Stimulated activated CD4-positive, alpha-beta T cell treated with anti-CD3 and anti-CD28 coated beads, Interleukin-2, amount 100 ng/mL, for 4 hours (primary cell): ENCODE data around the gene ADGRB3.
"Not testable (repeated sequence)": the region's sequence is repeated elsewhere in the genome, so short reads cannot be mapped to it uniquely, and the experiment has no call there.

Experiments
- DNase-seq: peaks from one replicate; pipeline ENCODE4 v3.0.0-alpha.2; 2020; ENCODE audit warnings: low read depth

ADGRB3 gene

GRCh38 chr6:68649669-68650068 is 14.6 kb downstream of the ADGRB3 start:
- no peak for DNase-seq

GRCh38 chr6:68650142-68650541 is 15.1 kb downstream of the ADGRB3 start:
- no peak for DNase-seq

- no peak for DNase-seq
These were observed 16.2 kb downstream of the ADGRB3 start for GRCh38 chr6:68651011-68651985.

- no peak for DNase-seq
These were observed 17.0 kb downstream of the ADGRB3 start for GRCh38 chr6:68652117-68652536.

GRCh38 chr6:68653074-68653705 is 18.1 kb downstream of the ADGRB3 start:
- DNase-seq: no peak

GRCh38 chr6:68653706-68654089 is 18.6 kb downstream of the ADGRB3 start:
- DNase-seq: no peak

- no peak for DNase-seq
These were observed 19.1 kb downstream of the ADGRB3 start for GRCh38 chr6:68654134-68654533.

GRCh38 chr6:68655028-68655427 is 19.9 kb downstream of the ADGRB3 start:
- no peak for DNase-seq

GRCh38 chr6:68657374-68658139 is 22.5 kb downstream of the ADGRB3 start:
- no peak for DNase-seq

GRCh38 chr6:68658338-68658737 is 23.3 kb downstream of the ADGRB3 start:
- no peak for DNase-seq

- no peak for DNase-seq
These were observed 38.2 kb downstream of the ADGRB3 start for GRCh38 chr6:68673255-68673654.

- no peak for DNase-seq
These were observed 40.5 kb downstream of the ADGRB3 start for GRCh38 chr6:68675548-68675947.

- DNase-seq: not testable (repeated sequence)
These were observed 41.0 kb downstream of the ADGRB3 start for GRCh38 chr6:68676094-68676493.

GRCh38 chr6:68677058-68677457 is 42.0 kb downstream of the ADGRB3 start:
- DNase-seq: no peak

GRCh38 chr6:68679399-68679798 is 44.3 kb downstream of the ADGRB3 start:
- no peak for DNase-seq

- no peak for DNase-seq
These were observed 45.2 kb downstream of the ADGRB3 start for GRCh38 chr6:68680264-68680663.

GRCh38 chr6:68689910-68690309 is 54.8 kb downstream of the ADGRB3 start:
- DNase-seq: no peak

GRCh38 chr6:68691120-68691519 is 56.0 kb downstream of the ADGRB3 start:
- DNase-seq: no peak

GRCh38 chr6:68693271-68693670 is 58.2 kb downstream of the ADGRB3 start:
- DNase-seq: no peak

GRCh38 chr6:68695403-68695802 is 60.3 kb downstream of the ADGRB3 start:
- no peak for DNase-seq

GRCh38 chr6:68695838-68696237 is 60.8 kb downstream of the ADGRB3 start:
- no peak for DNase-seq

GRCh38 chr6:68697394-68697793 is 62.3 kb downstream of the ADGRB3 start:
- DNase-seq: no peak

- no peak for DNase-seq
These were observed 66.1 kb downstream of the ADGRB3 start for GRCh38 chr6:68701159-68701558.
